Heart left ventricle (tissue), 16 donors: ENCODE results near the gene NPHP1. TPM values are rescaled to one million over a fixed set of nuclear protein-coding genes. Genes with fewer than 3 reads are reported as not detected.

Experiments
- ATAC-seq, 4 donors: fragments of 200-7000 bp; cut with Tn5 transposase; one replicate each; pipeline ENCODE4 v1.9.1; 2020 to 2022; ENCODE audit warnings: moderate library complexity in 4 of 4, mild to moderate bottlenecking in 3 of 4, moderate number of reproducible peaks in 1 of 4
- DNase-seq, 5 donors: peaks; one replicate each; pipeline ENCODE4 v3.0.0-alpha.2; 2020
- H3K27ac ChIP-seq, 12 donors: fragments of 200-600 bp; sonication (generic) in 4 of 12; one replicate each; pipeline versions ENCODE4 v1.5.0 to v1.8.0; 2016 to 2022; ENCODE audit warnings: mild to moderate bottlenecking in 2 of 12
- H3K27me3 ChIP-seq, 9 donors: fragments of 200-600 bp; sonication (generic) in 2 of 9; one replicate each; pipeline versions ENCODE4 v1.5.1 to v1.8.0; 2016 to 2022; ENCODE audit warnings: mild to moderate bottlenecking in 3 of 9
- H3K36me3 ChIP-seq, 9 donors: fragments of 200-600 bp; sonication (generic) in 2 of 9; one replicate each; pipeline versions ENCODE4 v1.5.0 to v1.8.0; 2018 to 2022; ENCODE audit warnings: mild to moderate bottlenecking in 2 of 9
- H3K4me1 ChIP-seq, 12 donors: fragments of 200-600 bp; sonication (generic) in 4 of 12; one replicate each; pipeline versions ENCODE4 v1.5.0 to v1.8.0; 2016 to 2022; ENCODE audit warnings: mild to moderate bottlenecking in 3 of 12
- H3K4me3 ChIP-seq, 12 donors: fragments of 200-600 bp; sonication (generic) in 4 of 12; one replicate each; pipeline versions ENCODE4 v1.5.0 to v1.8.0; 2017 to 2022; ENCODE audit warnings: mild to moderate bottlenecking in 9 of 12, moderate library complexity in 4 of 12
- H3K9me3 ChIP-seq, 12 donors: fragments of 200-600 bp; sonication (generic) in 4 of 12; one replicate each; pipeline versions ENCODE4 v1.5.0 to v1.8.0; 2016 to 2022; ENCODE audit warnings: mild to moderate bottlenecking in 1 of 12
- CTCF ChIP-seq, 12 donors: fragments of 200-600 bp; sonication (generic) in 4 of 12; IDR thresholded peaks; one replicate each; pipeline versions ENCODE4 v1.5.0 to v1.8.0; 2018 to 2022; ENCODE audit warnings: antibody characterized with exemption in 12 of 12, mild to moderate bottlenecking in 5 of 12
- POLR2A ChIP-seq, 2 donors: fragments of 450-650 bp; IDR thresholded peaks; one replicate each; pipeline ENCODE4 v1.6.1; 2017; ENCODE audit warnings: antibody characterized with exemption in 2 of 2, mild to moderate bottlenecking in 2 of 2, moderate library complexity in 2 of 2
- WGBS, 4 donors: extraction: QIAGEN DNeasy Blood & Tissue Kit in 2 of 4; methylation state at CpG; one replicate each; pipeline versions ENCODE4 v1.1.5 to v1.1.7; 2013 to 2018; 5-methylcytosine and 5-hydroxymethylcytosine counted together
- intact Hi-C, 10 donors: fragments of 100-400 bp; cut with DNase I; formaldehyde crosslinking; loops; one replicate each; pipeline versions ENCODE4 v1.11.1 to v1.14.2; 2022
- polyA plus RNA-seq, 2 donors: library from polyadenylated mRNA; stranded (reverse); fragments of 200-250 nt; gene quantifications; one replicate each; pipeline ENCODE4 v1.2.3, GENCODE V29; 2013
- total RNA-seq, 9 donors: library from RNA; depleted of rRNA in 2 of 9; stranded (reverse); fragments of >200 nt in 2 of 9; fragmentation: NEBNext Ultra II Directional in 3 of 9; extraction: Animal tissue kit (Norgen Biotek cat#: 25700) in 3 of 9; gene quantifications; one replicate each; pipeline versions ENCODE4 v1.1.0 to v1.2.4, GENCODE V29; 2016 to 2023
- donor health status: ischemic (EF 13 %, LVEDD 7.1; RV severe dilation, severe dysfunction).
- donor health status: healthy with polysubstance abuse.
- donor health status: DM: no; HTN: yes; CAD: no.
- donor health status: DM: no; HTN: no; CAD: no.
- donor health status: ischemic (EF 25% LVEDD 6.9; RV normal size, moderate dysfunction).
- donor health status: ischemic (EF 25% LVEDD 5.7; RV mildly dilated, moderate dysfunction).
- donor health status: healthy.
- donor health status: DM: yes; HTN: yes; CAD: no.
- donor health status: ischemic (EF 35%, LVEDD 5.7; RV mildly dilated, moderate dysfunction).
- donor health status: nonischemic (EF 11% LVEDD 7.7; RV severe dilation, severe dysfunction).
- donor health status: DM: yes; HTN: yes; CAD: no.
- donor health status: PGD.
- donor health status: ischemic (EF 29% LVEDD 5.4; RV normal size, mild dysfunction).
- donor health status: nonischemic (EF 23%, LVEDD 6.1; RV moderate dilation, normal function).

The NPHP1 gene
- total and polyA plus RNA-seq, 11 donors, result 4.7 to 7.9 (median 5.6) TPM

GRCh38 chr2:110100480-110100879, 104.3 kb downstream of the NPHP1 start:
- Histone ChIP-seq H3K9me3 (no peaks in the 10 kb centered on the region), H3K36me3 (peaks cover 0 to 4% (median 0%) of the 10 kb centered on the region in 9 donors), H3K27ac (peak overlapping the region; percentile 63 to 96 (median 89)), H3K4me1 (peaks cover 5 to 69% (median 33%) of the 10 kb centered on the region in 12 donors), H3K4me3 (no peak overlapping the region), H3K27me3 (no peaks in the 10 kb centered on the region)
- intact Hi-C loops, result no loop called here
- WGBS, 4 donors, result 56 to 68% (median 66%) methylated on average over 7 to 8 of the region's 8 CpGs
- ATAC-seq, result peak in 3 of 4 donors; percentile 1 to 44 (median 12)
- DNase-seq, result peak in 2 of 5 donors; percentile 31 to 55
- TF ChIP-seq POLR2A (IDR thresholded peaks at IDR 0.05) (no peak), CTCF (IDR thresholded peaks at IDR 0.05) (no peak)

- DNase-seq, result peak in 1 of 5 donors; percentile 6
- peaks cover 5 to 70% (median 33%) of the 10 kb centered on the region in 12 donors for H3K4me1 ChIP-seq
- 44 to 66% (median 62%) methylated on average over 10 of the region's 10 CpGs for WGBS, 4 donors
Observed at GRCh38 chr2:110099471-110100225, 105.2 kb downstream of the NPHP1 start.

GRCh38 chr2:110099038-110099425, 105.8 kb downstream of the NPHP1 start:
- Histone ChIP-seq H3K4me1 (peaks cover 5 to 67% (median 33%) of the 10 kb centered on the region in 12 donors), H3K4me3 (no peak overlapping the region), H3K36me3 (no peaks in the 10 kb centered on the region), H3K9me3 (no peaks in the 10 kb centered on the region), H3K27me3 (no peaks in the 10 kb centered on the region), H3K27ac (peak overlapping the region in 8 of 12 donors; percentile 18 to 96 (median 91))
- 37 to 60% (median 43%) methylated on average over 6 of the region's 6 CpGs for WGBS, 4 donors
- no peak for ATAC-seq
- no peak for TF ChIP-seq POLR2A (IDR thresholded peaks at IDR 0.05)
- no peak for TF ChIP-seq CTCF (IDR thresholded peaks at IDR 0.05)
- intact Hi-C loops, result no loop called here
- DNase-seq, result peak in 2 of 5 donors; percentile 13 to 46

More at GRCh38 chr2:110099471-110100225, 105.2 kb downstream of the NPHP1 start:
- H3K4me3 ChIP-seq, result no peak overlapping the region
- ATAC-seq, result no peak
- no peaks in the 10 kb centered on the region for H3K36me3 ChIP-seq
- intact Hi-C loops, result no loop called here
- TF ChIP-seq CTCF (IDR thresholded peaks at IDR 0.05) (no peak), POLR2A (IDR thresholded peaks at IDR 0.05) (no peak)
- H3K9me3 ChIP-seq, result no peaks in the 10 kb centered on the region
- peak overlapping the region in 11 of 12 donors; percentile 29 to 96 (median 89) for H3K27ac ChIP-seq
- no peaks in the 10 kb centered on the region for H3K27me3 ChIP-seq

GRCh38 chr2:110097506-110098220, 107.2 kb downstream of the NPHP1 start:
- Histone ChIP-seq H3K27me3 (no peaks in the 10 kb centered on the region), H3K4me1 (peaks cover 5 to 53% (median 32%) of the 10 kb centered on the region in 12 donors), H3K36me3 (no peaks in the 10 kb centered on the region), H3K4me3 (no peak overlapping the region), H3K27ac (no peak overlapping the region), H3K9me3 (no peaks in the 10 kb centered on the region)
- 91 to 93% (median 92%) methylated on average over 14 of the region's 14 CpGs for WGBS, 4 donors
- DNase-seq (peak in 1 of 5 donors; percentile 4), ATAC-seq (no peak)
- intact Hi-C loops, result no loop called here
- no peak for TF ChIP-seq POLR2A (IDR thresholded peaks at IDR 0.05)
- no peak for TF ChIP-seq CTCF (IDR thresholded peaks at IDR 0.05)
